Measurements from ENCODE around the gene CNOT8.
"Not testable (repeated sequence)": the region's sequence is repeated elsewhere in the genome, so short reads cannot be mapped to it uniquely, and the experiment has no call there.

Gene CNOT8

DNA sequence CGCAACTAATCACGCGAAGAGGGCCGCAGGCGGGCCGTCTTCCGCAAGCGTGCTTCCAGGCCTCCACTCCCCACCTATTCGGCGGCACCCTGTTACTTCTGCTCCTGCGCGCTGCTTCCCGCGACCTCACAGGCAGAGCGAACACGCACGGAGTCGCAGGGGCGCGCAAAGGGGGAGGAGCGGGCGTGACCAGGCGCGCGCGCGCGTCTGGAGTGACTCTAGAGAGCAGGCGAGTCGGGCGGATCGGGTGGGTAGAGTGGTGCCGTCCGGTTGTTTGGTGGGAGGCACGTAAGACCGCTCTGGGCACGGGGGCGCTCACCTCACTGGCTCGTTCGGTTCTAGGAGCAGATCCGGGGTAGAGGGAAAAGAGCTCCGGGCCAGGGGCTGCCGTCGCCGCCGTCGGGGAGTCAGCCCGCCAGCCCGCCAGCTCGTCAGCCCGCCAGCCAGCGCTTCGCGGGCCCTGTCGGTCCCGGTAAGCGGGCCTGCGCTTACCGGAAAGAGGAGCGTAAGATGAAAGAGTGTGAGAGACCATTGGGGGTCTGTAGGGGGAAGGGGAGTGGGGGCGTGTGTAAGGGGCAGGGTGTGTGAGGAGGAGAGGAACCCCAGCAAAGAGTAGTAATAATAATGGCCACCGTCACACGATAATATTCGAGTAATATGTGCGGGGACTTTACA, at the start of gene CNOT8:
Gene CNOT8 (plus strand): TSS at position 331 of the 675 bp plus-strand sequence. CDS start 4,652 bp downstream, outside the sequence.
- DNase-seq, result peak; percentile 94 to 97

DNA sequence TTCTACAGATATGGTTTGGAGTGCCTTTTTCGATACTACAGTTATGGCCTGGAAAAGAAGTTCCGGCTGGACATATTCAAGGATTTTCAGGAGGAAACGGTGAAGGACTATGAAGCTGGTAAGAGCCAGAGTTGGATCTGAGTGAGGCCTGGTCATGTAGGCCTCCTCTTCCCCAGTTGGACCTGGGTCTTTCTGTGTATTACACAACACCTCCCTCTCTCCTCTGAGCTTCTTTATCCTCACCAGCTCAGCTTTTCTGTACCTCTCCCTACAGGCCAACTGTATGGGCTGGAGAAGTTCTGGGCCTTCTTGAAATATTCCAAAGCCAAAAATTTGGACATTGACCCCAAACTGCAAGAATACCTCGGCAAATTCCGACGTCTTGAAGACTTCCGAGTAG, 47.2 kb upstream of the CNOT8 start:
- no peak for DNase-seq

DNA sequence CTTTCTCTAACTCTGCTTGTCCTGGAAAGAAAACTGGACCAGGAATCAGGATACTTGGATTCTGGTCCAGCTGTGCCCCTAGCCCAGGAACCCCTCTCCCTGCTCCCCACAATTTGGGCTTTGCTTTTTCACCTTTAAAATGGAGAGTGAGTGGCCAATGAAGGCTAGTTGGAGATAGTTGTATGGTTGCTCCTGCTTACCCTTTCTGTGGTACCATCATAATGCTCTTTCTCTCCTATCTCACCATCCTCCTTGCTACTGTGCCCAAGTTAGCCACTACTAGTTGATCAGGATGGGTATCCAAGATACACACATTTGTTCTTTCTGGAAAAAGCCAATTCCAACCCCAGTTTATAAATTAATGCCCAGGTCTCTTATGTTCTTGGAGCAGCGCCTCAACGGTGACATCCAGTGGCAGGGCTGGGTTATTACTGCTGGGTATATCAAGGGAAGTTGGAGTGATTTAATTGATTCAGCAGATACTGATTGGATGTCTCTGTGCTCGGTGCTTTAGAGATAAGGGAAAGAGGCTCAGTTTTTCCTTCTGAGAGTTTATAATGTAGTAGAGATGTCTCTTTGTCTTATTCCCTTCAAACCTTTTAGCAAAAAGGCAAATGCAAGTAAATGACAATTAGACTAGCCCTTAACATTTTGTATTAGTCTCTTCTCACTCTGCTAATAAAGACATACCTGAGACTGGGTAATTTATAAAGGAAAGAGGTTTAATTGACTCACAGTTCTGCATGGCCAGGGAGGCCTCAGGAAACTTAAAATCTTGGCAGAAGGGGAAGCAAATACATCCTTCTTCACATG, 46.6 kb upstream of the CNOT8 start:
- peak; percentile 8 to 56 for DNase-seq

DNA sequence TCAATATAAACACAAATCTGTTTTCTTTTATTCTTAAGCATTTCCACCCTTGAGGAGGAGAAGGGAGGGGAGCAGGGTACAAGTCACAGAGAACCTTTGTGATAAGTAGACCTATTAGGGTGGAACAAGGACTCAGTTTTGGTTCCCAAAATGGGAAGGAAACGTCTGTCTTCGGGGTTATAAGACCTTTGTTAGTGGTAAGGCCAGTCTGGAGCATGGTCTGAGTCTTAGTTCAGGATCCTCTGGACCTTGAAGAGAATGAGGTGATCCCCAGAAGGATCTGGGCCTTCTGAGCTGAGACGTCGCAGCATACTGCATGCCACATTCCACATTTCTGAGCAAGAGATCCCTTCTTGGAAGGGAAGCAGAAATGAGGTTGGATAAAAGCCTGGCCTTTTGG, 45.3 kb upstream of the CNOT8 start:
- DNase-seq, result no peak

DNA sequence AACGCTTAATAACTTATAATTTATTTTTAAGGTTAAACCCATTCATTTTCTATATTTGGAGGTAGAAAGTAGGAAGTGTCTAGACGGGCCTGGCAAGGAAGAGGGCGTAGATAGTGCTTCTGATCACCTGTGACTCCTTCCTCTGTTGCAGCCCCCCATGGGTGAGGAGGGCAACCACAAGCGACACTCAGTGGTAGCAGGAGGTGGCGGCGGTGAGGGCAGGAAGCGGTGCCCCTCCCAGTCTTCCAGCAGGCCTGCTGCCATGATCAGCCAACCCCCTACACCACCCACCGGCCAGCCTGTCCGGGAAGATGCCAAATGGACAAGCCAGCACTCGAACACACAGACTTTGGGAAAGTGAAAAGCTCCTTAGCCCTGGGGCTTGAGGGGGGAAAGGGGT, 44.7 kb upstream of the CNOT8 start:
- no peak for DNase-seq

DNA sequence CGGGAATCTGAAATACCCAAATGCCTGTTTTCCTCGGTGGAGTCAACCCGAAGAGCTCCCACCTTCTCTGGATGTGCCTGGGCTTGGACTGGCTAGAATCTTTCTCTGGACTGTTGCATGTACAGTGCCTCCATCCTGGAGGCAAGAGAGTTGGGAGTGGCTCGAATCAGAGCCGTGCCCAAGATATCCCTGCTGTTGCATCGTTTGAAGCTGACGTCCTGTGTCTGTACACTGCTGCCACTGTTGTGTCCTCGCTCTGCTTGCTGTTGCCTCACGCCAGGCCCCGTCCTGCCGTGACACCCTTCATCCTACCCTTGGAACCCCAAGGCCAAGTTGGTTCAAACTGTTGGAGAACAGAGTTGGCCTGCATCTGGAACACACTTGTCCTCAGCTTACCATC, 43.4 kb upstream of the CNOT8 start:
- DNase-seq, result no peak

GRCh38 chr5:154815684-154816247, 42.7 kb upstream of the CNOT8 start:
- DNase-seq, result no peak

DNA sequence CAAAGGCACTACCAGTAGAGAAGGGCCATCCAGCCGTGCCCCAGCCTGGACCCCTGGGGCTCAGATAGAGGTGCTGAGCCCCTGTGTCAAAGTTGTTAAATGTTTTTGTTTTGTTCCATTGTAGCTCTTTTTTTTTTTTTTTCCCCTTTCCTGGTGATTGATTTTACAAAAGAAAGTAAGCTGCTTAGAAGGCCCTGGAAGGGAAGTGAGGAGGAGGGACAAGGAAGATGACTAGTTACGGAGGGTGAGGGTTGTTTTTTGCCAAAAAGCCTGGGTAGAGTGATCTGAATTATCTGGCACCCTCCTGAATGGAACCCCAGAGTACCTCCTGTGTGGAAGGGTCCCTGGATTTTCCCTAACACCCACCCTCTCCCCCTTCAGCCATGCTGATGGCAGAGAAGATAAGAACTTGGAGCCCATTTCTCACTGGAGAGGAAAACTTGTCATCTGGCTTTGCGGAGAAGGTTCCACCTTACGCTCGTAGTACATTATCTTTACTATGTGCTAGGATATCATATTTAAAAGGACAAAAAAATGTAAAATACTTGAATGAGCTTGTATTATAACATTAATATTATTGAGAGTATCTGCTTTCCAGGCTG, 41.4 kb upstream of the CNOT8 start:
- DNase-seq, result no peak

- no peak for DNase-seq
Observed at GRCh38 chr5:154817815-154818214, 40.6 kb upstream of the CNOT8 start.

DNA sequence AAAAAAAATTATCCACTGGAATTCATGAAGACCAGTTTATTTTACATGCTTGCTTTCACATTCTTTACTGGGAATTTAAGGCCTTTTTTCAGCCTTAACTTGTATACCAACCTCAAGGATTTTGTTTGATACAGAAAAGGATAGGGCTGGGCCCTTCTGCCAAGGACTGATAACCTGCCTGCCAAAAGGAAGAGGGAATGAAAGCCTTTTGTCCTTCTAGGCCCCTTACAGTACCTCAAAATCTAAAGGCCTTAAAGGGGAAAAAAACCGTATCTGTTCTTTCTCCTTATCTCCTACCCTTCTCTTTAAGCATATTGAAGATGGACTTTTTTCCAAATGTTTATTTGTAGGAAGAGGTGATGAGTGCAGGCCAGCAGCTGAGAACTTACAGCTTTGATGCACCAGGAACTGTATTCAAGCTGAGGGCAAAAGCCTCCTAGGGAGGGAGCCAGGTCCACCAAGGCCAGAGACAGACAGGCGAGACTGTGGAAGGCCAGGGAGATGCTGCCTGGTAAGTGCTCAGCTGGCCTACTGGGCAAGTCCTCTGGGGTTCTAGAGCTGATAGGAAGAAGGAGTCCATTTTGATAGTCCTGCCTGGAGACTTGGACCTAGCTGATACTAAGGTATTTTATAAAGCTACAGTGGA, 39.8 kb upstream of the CNOT8 start:
- no peak for DNase-seq

DNA sequence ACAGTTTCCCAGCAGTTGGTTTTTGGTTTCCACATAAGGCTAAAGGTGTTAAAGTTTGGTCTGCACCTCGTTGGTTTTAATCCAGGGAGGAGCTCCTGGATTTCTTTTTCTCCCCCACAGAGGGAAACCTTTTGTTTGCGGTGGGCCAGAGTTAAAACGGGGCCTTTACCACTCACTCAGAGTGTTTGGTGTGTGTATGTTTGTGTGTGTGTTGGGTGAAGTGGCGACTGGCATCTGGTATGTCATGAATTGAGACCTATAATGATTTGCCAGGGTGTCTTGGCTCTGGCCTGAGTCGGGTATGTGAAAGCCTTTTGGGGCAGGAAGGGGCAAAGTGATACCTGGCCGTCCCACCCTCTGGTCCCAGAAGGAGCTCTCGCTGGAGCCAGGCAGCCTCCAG, 38.9 kb upstream of the CNOT8 start:
- DNase-seq, result no peak

DNA sequence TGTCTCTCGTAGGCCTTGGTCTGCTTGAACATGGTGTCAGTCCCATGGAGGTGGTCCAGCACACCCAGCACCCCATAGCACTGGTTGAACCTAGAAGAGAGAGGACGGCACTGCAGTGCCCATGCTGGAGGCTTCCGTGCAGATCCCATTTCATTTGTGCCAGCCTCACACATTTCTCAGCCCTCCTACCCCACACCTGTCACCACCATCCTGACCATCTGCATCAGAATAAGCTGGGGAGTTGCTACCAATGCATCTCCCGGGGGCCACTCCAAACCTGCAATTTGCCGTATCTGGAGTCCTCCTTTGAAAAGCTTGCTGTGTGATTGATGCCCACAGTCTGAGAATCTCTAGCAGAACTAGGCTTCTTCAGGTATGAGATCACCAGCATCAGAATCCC, 38.0 kb upstream of the CNOT8 start:
- no peak for DNase-seq

- not testable (repeated sequence) for DNase-seq
Observed at GRCh38 chr5:154822896-154823295, 35.5 kb upstream of the CNOT8 start.

GRCh38 chr5:154823605-154824004, 34.8 kb upstream of the CNOT8 start:
- DNase-seq, result no peak

DNA sequence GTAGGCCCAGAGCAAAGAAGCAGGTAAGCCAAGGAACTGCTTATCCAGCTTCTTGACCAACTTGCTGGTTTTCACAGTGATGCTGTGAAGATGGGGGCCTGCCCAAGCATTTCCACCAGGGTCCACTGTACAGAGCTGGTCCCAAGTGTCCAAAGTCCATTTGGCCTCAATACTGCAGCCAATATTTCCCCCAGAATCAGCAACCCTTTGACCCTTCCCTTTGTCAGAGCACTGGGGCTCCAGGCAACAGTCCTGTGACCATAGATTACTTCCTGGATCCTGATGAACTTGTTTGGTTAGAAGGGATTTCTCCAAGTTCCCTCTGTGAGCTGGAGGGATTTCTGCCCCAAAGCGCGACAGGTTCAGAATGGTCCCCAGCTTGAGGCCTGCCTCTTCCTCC, 34.4 kb upstream of the CNOT8 start:
- DNase-seq, result no peak

GRCh38 chr5:154829181-154829588, 29.2 kb upstream of the CNOT8 start:
- DNase-seq, result no peak

DNA sequence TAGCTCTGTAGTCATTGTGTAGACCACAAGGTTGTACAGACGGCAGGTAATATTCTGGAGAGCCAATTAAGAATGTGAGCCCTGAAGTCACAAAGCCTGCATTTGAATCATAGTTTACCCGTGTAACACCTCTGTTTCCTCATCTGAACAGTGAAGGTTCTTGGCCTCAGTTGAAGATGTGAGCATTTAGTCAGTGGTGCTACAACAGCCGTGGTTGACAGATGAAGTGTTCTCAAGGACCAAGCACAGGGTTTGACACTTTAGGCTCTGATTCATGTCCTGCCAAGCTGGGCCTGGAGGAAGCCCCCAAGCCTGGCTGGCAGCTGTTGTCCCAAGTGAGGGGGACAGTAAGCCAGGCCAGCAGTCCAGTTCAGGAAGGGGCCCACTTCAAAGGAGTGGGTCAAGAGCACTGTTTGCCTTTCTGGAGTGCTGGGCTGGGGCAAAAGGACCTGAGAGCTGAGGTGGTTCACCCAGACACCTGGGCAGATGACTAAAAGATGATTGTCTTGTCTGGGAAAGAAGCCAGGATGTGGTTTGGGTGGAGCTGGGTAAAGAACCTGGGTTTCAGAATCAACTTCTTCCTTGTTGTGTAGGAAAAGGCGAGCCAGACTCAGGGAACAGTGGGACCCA, 28.7 kb upstream of the CNOT8 start:
- no peak for DNase-seq

DNA sequence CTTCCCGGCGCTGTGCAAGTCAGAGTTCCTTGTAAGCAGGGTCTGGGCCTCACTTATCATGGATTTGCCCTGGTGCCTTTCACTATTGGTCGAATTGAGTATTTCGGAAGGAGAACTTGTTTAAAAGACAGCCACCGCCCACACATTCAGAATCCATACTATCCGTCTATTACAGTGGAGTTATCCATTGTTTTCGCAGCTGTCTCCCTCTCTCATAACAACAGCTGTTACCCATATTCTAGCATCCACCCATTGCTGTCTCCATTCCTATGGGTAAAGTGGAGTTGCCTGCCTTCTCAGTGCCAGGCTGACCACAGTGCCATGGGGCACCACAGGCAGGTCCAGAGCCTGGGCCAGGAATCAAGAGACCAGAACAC, 28.2 kb upstream of the CNOT8 start:
- DNase-seq, result no peak

- DNase-seq, result no peak
Observed at GRCh38 chr5:154830596-154830995, 27.8 kb upstream of the CNOT8 start.

GRCh38 chr5:154831451-154831850, 27.0 kb upstream of the CNOT8 start:
- no peak for DNase-seq

DNA sequence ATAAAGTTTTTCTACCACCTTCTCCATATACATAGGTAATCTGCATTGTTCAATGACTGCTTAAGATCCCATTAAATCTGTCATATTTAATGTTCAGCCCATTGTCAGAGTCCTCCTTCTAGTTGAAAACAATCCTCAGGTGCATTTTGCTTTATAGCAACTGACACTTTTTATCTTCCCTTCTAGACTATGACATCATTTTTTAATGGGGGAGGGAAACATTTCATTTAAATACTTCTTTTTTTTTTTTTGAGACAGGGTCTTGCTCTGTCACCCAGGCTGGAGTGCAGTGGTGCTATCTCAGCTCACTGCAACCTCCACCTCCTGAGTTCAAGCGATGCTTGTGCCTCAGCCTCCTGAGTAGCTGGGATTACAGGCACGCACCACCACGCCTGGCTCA, 25.6 kb upstream of the CNOT8 start:
- not testable (repeated sequence) for DNase-seq

- DNase-seq, result no peak
Observed at GRCh38 chr5:154834053-154834452, 24.4 kb upstream of the CNOT8 start.

GRCh38 chr5:154835701-154836052, 22.8 kb upstream of the CNOT8 start:
- DNase-seq, result not testable (repeated sequence)
